Activated naive CD8-positive, alpha-beta T cell treated with anti-CD3 and anti-CD28 coated beads for 36 hours (primary cell): ENCODE measurements around the gene PPP4R4. TPM values are rescaled to one million over a fixed set of nuclear protein-coding genes. Genes with fewer than 3 reads are reported as not detected.
"Not testable (repeated sequence)": the region's sequence is repeated elsewhere in the genome, so short reads cannot be mapped to it uniquely, and the experiment has no call there.

Source experiments
- DNase-seq: peaks from one replicate; pipeline ENCODE4 v3.0.0; 2021
- H3K27ac Mint-ChIP-seq: one replicate; pipeline ENCODE4 v1.8.0; 2022; ENCODE audit warnings: mild to moderate bottlenecking, moderate library complexity, mixed read lengths
- H3K27me3 Mint-ChIP-seq: one replicate; pipeline ENCODE4 v1.8.0; 2022; ENCODE audit warnings: mild to moderate bottlenecking, mixed read lengths
- H3K36me3 Mint-ChIP-seq: one replicate; pipeline ENCODE4 v1.8.0; 2021; ENCODE audit warnings: mild to moderate bottlenecking, mixed read lengths
- H3K4me1 Mint-ChIP-seq: one replicate; pipeline ENCODE4 v1.8.0; 2021; ENCODE audit warnings: mixed read lengths
- H3K4me3 Mint-ChIP-seq: one replicate; pipeline ENCODE4 v1.8.0; 2022; ENCODE audit warnings: mild to moderate bottlenecking, moderate library complexity, mixed read lengths
- H3K9me3 Mint-ChIP-seq: one replicate; pipeline ENCODE4 v1.8.0; 2022; ENCODE audit warnings: mixed read lengths
- total RNA-seq, 2 experiments: library from RNA; stranded (reverse); gene quantifications; one replicate each; pipeline ENCODE4 v1.2.3, GENCODE V29; 2021

Gene PPP4R4
- total RNA-seq, 2 experiments from 2014 or later: 1.4 to 2.0 TPM

- H3K4me3 Mint-ChIP-seq: no peak overlapping the region
- no peak overlapping the region for H3K27ac Mint-ChIP-seq
- H3K4me1 Mint-ChIP-seq: no peaks in the 10 kb centered on the region
- peaks cover 1% of the 10 kb centered on the region for H3K9me3 Mint-ChIP-seq
- no peaks in the 10 kb centered on the region for H3K36me3 Mint-ChIP-seq
- no peaks in the 10 kb centered on the region for H3K27me3 Mint-ChIP-seq
- DNase-seq: no peak
These were observed 35.9 kb upstream of the PPP4R4 start for GRCh38 chr14:94138251-94138650.

GRCh38 chr14:94139006-94139405 is 35.1 kb upstream of the PPP4R4 start:
- H3K9me3 Mint-ChIP-seq: peaks cover 1% of the 10 kb centered on the region
- no peak overlapping the region for H3K4me3 Mint-ChIP-seq
- H3K36me3 Mint-ChIP-seq: no peaks in the 10 kb centered on the region
- no peaks in the 10 kb centered on the region for H3K4me1 Mint-ChIP-seq
- no peak overlapping the region for H3K27ac Mint-ChIP-seq
- H3K27me3 Mint-ChIP-seq: no peaks in the 10 kb centered on the region
- no peak for DNase-seq

- peaks cover 1% of the 10 kb centered on the region for H3K9me3 Mint-ChIP-seq
- H3K27me3 Mint-ChIP-seq: no peaks in the 10 kb centered on the region
- peaks cover under 1% of the 10 kb centered on the region for H3K4me1 Mint-ChIP-seq
- no peaks in the 10 kb centered on the region for H3K36me3 Mint-ChIP-seq
- no peak overlapping the region for H3K27ac Mint-ChIP-seq
- DNase-seq: no peak
- H3K4me3 Mint-ChIP-seq: no peak overlapping the region
These were observed 34.7 kb upstream of the PPP4R4 start for GRCh38 chr14:94139421-94139820.

- H3K36me3 Mint-ChIP-seq: no peaks in the 10 kb centered on the region
- no peak for DNase-seq
- H3K27me3 Mint-ChIP-seq: no peaks in the 10 kb centered on the region
- H3K27ac Mint-ChIP-seq: no peak overlapping the region
- no peak overlapping the region for H3K4me3 Mint-ChIP-seq
- H3K4me1 Mint-ChIP-seq: peaks cover 10% of the 10 kb centered on the region
- no peaks in the 10 kb centered on the region for H3K9me3 Mint-ChIP-seq
These were observed 31.9 kb upstream of the PPP4R4 start for GRCh38 chr14:94142247-94142646.

GRCh38 chr14:94142836-94143235 is 31.3 kb upstream of the PPP4R4 start:
- DNase-seq: no peak
- Mint-ChIP-seq H3K9me3 (no peaks in the 10 kb centered on the region), H3K36me3 (no peaks in the 10 kb centered on the region), H3K27ac (no peak overlapping the region), H3K4me3 (no peak overlapping the region), H3K27me3 (no peaks in the 10 kb centered on the region), H3K4me1 (peaks cover 14% of the 10 kb centered on the region)

GRCh38 chr14:94143239-94143638 is 30.9 kb upstream of the PPP4R4 start:
- H3K27me3 Mint-ChIP-seq: no peaks in the 10 kb centered on the region
- no peak overlapping the region for H3K4me3 Mint-ChIP-seq
- H3K9me3 Mint-ChIP-seq: no peaks in the 10 kb centered on the region
- peaks cover 14% of the 10 kb centered on the region for H3K4me1 Mint-ChIP-seq
- H3K27ac Mint-ChIP-seq: no peak overlapping the region
- no peak for DNase-seq
- H3K36me3 Mint-ChIP-seq: no peaks in the 10 kb centered on the region

- H3K36me3 Mint-ChIP-seq: no peaks in the 10 kb centered on the region
- H3K4me1 Mint-ChIP-seq: peaks cover 14% of the 10 kb centered on the region
These were observed 30.4 kb upstream of the PPP4R4 start for GRCh38 chr14:94143711-94144110.

GRCh38 chr14:94144765-94145164 is 29.4 kb upstream of the PPP4R4 start:
- no peaks in the 10 kb centered on the region for H3K9me3 Mint-ChIP-seq
- no peak overlapping the region for H3K4me3 Mint-ChIP-seq
- no peak for DNase-seq
- no peaks in the 10 kb centered on the region for H3K36me3 Mint-ChIP-seq
- peaks cover 14% of the 10 kb centered on the region for H3K4me1 Mint-ChIP-seq
- peaks cover 5% of the 10 kb centered on the region for H3K27me3 Mint-ChIP-seq
- no peak overlapping the region for H3K27ac Mint-ChIP-seq

More at GRCh38 chr14:94143711-94144110, 30.4 kb upstream of the PPP4R4 start:
- H3K27ac Mint-ChIP-seq: no peak overlapping the region
- DNase-seq: no peak
- H3K4me3 Mint-ChIP-seq: no peak overlapping the region
- H3K27me3 Mint-ChIP-seq: no peaks in the 10 kb centered on the region
- no peaks in the 10 kb centered on the region for H3K9me3 Mint-ChIP-seq

GRCh38 chr14:94145902-94146527 is 28.1 kb upstream of the PPP4R4 start:
- H3K27me3 Mint-ChIP-seq: peaks cover 8% of the 10 kb centered on the region
- no peaks in the 10 kb centered on the region for H3K36me3 Mint-ChIP-seq
- H3K4me1 Mint-ChIP-seq: peaks cover 14% of the 10 kb centered on the region
- H3K4me3 Mint-ChIP-seq: no peak overlapping the region
- no peak for DNase-seq
- no peak overlapping the region for H3K27ac Mint-ChIP-seq
- no peaks in the 10 kb centered on the region for H3K9me3 Mint-ChIP-seq

GRCh38 chr14:94152676-94153075 is 21.4 kb upstream of the PPP4R4 start:
- DNase-seq: no peak
- Mint-ChIP-seq H3K4me1 (peaks cover 4% of the 10 kb centered on the region), H3K36me3 (no peaks in the 10 kb centered on the region), H3K27ac (no peak overlapping the region), H3K27me3 (peaks cover 13% of the 10 kb centered on the region), H3K4me3 (no peak overlapping the region), H3K9me3 (no peaks in the 10 kb centered on the region)

- no peak for DNase-seq
- peaks cover 14% of the 10 kb centered on the region for H3K4me1 Mint-ChIP-seq
- H3K27me3 Mint-ChIP-seq: peaks cover 13% of the 10 kb centered on the region
- no peaks in the 10 kb centered on the region for H3K9me3 Mint-ChIP-seq
- no peak overlapping the region for H3K27ac Mint-ChIP-seq
- H3K36me3 Mint-ChIP-seq: no peaks in the 10 kb centered on the region
- no peak overlapping the region for H3K4me3 Mint-ChIP-seq
These were observed 20.3 kb upstream of the PPP4R4 start for GRCh38 chr14:94153750-94154342.

GRCh38 chr14:94156143-94156542 is 18.0 kb upstream of the PPP4R4 start:
- peaks cover 22% of the 10 kb centered on the region for H3K4me1 Mint-ChIP-seq

GRCh38 chr14:94157197-94157596 is 16.9 kb upstream of the PPP4R4 start:
- no peaks in the 10 kb centered on the region for H3K36me3 Mint-ChIP-seq
- DNase-seq: no peak
- no peak overlapping the region for H3K27ac Mint-ChIP-seq
- H3K4me3 Mint-ChIP-seq: no peak overlapping the region
- peaks cover 4% of the 10 kb centered on the region for H3K27me3 Mint-ChIP-seq
- H3K9me3 Mint-ChIP-seq: no peaks in the 10 kb centered on the region
- peaks cover 29% of the 10 kb centered on the region for H3K4me1 Mint-ChIP-seq

More at GRCh38 chr14:94156143-94156542, 18.0 kb upstream of the PPP4R4 start:
- H3K4me3 Mint-ChIP-seq, H3K27me3 Mint-ChIP-seq, H3K9me3 Mint-ChIP-seq, DNase-seq, H3K27ac Mint-ChIP-seq, H3K36me3 Mint-ChIP-seq: not testable (repeated sequence)

GRCh38 chr14:94158239-94158883 is 15.8 kb upstream of the PPP4R4 start:
- Mint-ChIP-seq H3K4me1 (peaks cover 32% of the 10 kb centered on the region), H3K36me3 (no peaks in the 10 kb centered on the region), H3K27me3 (no peaks in the 10 kb centered on the region), H3K4me3 (no peak overlapping the region), H3K9me3 (no peaks in the 10 kb centered on the region), H3K27ac (no peak overlapping the region)
- no peak for DNase-seq

GRCh38 chr14:94161058-94161457 is 13.1 kb upstream of the PPP4R4 start:
- Mint-ChIP-seq H3K9me3 (no peaks in the 10 kb centered on the region), H3K4me1 (peaks cover 46% of the 10 kb centered on the region), H3K27ac (no peak overlapping the region)

GRCh38 chr14:94161981-94162380 is 12.1 kb upstream of the PPP4R4 start:
- Mint-ChIP-seq H3K36me3 (no peaks in the 10 kb centered on the region), H3K4me1 (peaks cover 46% of the 10 kb centered on the region), H3K27me3 (no peaks in the 10 kb centered on the region), H3K27ac (no peak overlapping the region), H3K4me3 (no peak overlapping the region), H3K9me3 (no peaks in the 10 kb centered on the region)
- DNase-seq: no peak

More at GRCh38 chr14:94161058-94161457, 13.1 kb upstream of the PPP4R4 start:
- no peaks in the 10 kb centered on the region for H3K27me3 Mint-ChIP-seq
- H3K4me3 Mint-ChIP-seq: no peak overlapping the region
- no peaks in the 10 kb centered on the region for H3K36me3 Mint-ChIP-seq
- no peak for DNase-seq
